ENCODE results near the gene PTPN4.
A peak's percentile ranks its signal among the peaks of the same experiment; 100 is the strongest.

- TF ChIP-seq CTCF (IDR thresholded peaks at IDR 0.05; ENCODE audit: extremely low read depth in 1 of 2, insufficient read depth in 1 of 2, low read depth in 1 of 2, low read length in 2 of 2) (no peak), EZH2 (IDR thresholded peaks at IDR 0.05; ENCODE audit: borderline replicate concordance, low read depth, low read length, severe bottlenecking) (no peak), POLR2A (IDR thresholded peaks at IDR 0.05; ENCODE audit: low read depth, low read length) (no peak), POLR2AphosphoS5 (IDR thresholded peaks at IDR 0.05; ENCODE audit: insufficient read depth, low read depth, low read length) (no peak), MAX (IDR thresholded peaks at IDR 0.05; ENCODE audit: insufficient read depth, insufficient read length) (no peak), MYC (IDR thresholded peaks at IDR 0.05; ENCODE audit: low read depth, low read length) (no peak), GATA2 (IDR thresholded peaks at IDR 0.05; ENCODE audit: insufficient read depth, insufficient read length, low read depth, low read length) (no peak), FOS (IDR thresholded peaks at IDR 0.05; ENCODE audit: borderline replicate concordance, insufficient read depth, low read length) (peak; percentile 53), JUN (IDR thresholded peaks at IDR 0.05; ENCODE audit: borderline replicate concordance, insufficient read depth, insufficient read length, low read depth) (no peak)
These were observed 2.9 kb upstream of the PTPN4 start for GRCh38 chr2:119756837-119757236.
